DMS 273 (cell line): Measurements from ENCODE around the gene RRBP1.
A peak's percentile ranks its signal among the peaks of the same experiment; 100 is the strongest.

Experiments
- DNase-seq: peaks from one replicate; lab custom pipeline; 2025; ENCODE audit not compliant: unreplicated experiment; lab: John Stamatoyannopoulos, UW

The RRBP1 gene

DNA sequence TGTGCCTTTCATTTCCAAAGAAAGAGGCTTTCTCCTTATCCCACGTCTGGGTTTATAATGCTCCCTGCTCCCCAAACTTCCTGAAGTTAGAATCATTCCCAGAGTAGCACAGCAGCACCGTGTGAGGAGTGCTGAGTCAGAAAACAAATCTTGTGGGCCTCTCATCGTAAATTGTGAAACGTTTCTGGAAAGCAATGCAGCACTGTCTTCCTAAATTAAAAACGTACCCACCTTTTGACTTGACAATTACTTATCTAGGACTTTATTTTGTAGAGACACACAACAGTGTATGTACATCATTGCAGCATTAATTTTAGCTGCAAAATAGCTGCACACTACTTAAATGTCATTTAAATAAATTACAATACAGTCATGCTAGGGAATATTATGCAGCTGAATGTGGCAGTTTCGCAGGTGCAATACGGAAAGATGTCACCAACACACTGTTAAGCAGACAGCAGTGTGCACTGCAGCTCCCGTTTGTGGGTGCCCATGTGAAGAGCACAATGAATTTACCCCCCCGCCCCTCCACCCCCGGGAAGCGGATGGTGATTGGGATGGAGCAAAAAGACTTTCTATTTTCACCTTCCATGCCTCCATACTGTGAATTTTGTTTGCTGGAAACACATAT is 30.8 kb downstream of the RRBP1 start:
- no peak for DNase-seq

GRCh38 chr20:17650301-17651128 is 31.5 kb downstream of the RRBP1 start:
- no peak for DNase-seq

- DNase-seq = peak; percentile 49
These were observed 33.0 kb downstream of the RRBP1 start for GRCh38 chr20:17648791-17649730.

GRCh38 chr20:17648315-17648646 is 33.8 kb downstream of the RRBP1 start:
- no peak for DNase-seq

- DNase-seq = no peak
These were observed 34.4 kb downstream of the RRBP1 start for GRCh38 chr20:17647391-17648314.

DNA sequence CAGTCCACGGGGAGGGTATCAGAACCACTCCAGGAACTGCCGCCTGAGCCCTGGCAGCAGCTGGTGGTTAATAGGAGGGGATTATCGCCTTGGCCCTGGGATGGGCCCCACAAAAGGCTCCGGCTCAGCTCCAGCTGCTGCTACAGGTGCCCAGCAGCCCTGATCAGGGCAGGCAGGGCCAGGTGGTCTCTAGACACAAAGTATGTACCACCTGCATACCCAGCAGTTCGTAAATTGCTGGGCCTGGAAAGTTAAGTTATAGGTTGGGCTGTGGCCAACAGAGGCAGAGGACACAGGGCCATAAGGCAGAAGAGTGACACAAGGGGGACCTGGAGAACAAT is 35.1 kb downstream of the RRBP1 start:
- peak; percentile 87 for DNase-seq

- peak; percentile 54 for DNase-seq
These were observed 35.7 kb downstream of the RRBP1 start for GRCh38 chr20:17646209-17646960.

DNA sequence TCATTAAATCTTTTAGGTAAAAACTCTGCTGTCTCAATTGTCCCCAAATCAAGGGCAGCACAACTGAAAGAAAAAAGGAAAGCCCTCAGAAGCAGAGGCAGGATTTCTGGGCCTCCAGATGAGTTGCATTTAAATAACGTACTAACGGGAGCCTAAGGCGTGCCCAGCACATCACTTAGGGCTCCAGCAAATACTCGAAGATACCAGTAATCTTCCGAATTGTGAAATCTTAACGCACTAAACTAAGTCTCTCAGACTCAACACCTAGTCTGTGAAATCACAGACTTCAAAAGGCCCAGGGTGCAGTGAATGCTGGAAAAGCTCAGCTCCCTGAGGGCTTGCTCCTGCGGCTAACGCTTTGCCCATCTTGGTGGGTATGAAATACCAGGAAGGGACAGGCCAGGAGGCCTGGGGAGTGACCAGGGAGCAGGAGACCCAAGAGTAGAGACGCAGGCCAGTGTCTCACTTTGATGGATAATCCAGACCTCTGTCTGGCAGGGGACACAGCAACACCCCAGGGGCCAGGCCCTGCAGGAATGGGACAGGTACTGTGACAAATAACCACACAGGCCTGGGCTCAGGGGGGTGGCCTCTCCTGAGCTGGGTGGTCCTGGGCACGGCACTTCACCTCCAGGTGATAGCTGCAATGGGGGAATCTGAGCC is 36.4 kb downstream of the RRBP1 start:
- no peak for DNase-seq

DNA sequence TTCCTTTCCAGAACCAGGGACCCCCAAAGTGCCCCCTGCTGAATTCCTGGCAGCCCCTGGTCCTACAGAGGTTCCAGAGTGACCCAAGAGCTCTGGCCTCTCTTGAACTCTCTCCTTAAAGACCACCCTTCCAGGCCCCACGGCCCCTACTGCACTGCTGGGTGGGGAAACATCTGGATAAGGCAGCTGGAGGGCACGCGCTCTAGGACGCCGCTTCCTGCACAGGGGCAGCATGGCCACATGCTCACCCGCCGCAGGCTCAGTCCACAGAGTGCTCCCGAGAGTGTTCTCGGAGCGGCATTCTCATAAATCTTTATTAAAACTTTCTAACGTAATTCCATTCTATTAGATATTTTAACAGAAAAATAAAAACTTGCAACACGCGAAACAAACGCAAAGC is 37.0 kb downstream of the RRBP1 start:
- DNase-seq = no peak

DNA sequence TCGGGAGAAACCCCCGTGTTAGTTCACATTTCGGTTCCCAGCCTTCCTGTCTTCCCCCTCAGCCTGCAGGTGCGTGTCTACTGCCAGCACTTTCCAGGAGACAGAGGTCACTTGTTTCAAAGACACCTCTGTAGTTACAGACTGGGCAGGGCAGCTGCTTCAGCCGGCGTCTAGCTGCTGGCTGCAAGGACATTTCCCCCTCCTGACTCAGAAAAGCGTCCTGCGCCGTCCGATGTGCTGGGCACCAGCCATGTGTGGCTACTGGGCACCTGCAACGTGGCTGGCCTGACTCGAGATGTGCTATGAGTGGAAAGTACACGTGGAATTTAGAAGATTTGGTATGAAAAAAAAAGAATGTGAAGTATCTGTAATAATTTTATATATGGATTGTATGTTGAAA is 37.6 kb downstream of the RRBP1 start:
- no peak for DNase-seq

DNA sequence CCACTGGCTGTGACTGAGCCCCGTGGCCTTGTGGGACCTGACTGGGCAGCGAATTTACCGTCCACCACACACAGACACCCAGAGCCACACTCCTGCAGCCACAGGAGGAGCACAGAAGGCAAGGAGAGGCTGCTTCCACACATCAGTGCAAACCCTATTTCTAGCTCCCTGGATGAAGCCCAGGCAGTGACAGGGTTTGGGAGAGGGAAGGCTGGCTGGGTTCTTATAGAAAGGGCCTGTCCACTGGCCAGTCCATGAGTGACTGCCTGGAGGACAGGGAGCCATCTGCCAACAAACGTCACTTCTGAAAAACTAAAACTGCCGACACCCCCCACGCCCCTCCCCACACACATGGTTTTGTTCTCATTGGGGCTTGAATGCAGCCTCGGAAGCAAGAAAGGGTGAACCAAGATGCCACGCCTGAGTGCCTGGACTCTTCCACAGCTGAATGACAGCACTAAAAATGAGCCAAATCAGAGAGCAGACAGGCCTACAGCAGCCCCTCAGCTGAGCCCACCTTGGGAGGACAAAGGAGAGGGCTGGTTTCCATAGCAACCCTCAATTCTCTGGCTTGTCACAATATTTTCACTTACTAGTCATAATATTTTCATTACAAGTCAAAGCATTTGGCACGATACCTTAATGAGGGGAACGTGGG is 38.4 kb downstream of the RRBP1 start:
- no peak for DNase-seq

- DNase-seq = no peak
These were observed 39.4 kb downstream of the RRBP1 start for GRCh38 chr20:17642404-17643269.

- no peak for DNase-seq
These were observed 40.0 kb downstream of the RRBP1 start for GRCh38 chr20:17641993-17642392.

- DNase-seq = no peak
These were observed 40.5 kb downstream of the RRBP1 start for GRCh38 chr20:17641520-17641964.

GRCh38 chr20:17640875-17641378 is 41.1 kb downstream of the RRBP1 start:
- DNase-seq = no peak

DNA sequence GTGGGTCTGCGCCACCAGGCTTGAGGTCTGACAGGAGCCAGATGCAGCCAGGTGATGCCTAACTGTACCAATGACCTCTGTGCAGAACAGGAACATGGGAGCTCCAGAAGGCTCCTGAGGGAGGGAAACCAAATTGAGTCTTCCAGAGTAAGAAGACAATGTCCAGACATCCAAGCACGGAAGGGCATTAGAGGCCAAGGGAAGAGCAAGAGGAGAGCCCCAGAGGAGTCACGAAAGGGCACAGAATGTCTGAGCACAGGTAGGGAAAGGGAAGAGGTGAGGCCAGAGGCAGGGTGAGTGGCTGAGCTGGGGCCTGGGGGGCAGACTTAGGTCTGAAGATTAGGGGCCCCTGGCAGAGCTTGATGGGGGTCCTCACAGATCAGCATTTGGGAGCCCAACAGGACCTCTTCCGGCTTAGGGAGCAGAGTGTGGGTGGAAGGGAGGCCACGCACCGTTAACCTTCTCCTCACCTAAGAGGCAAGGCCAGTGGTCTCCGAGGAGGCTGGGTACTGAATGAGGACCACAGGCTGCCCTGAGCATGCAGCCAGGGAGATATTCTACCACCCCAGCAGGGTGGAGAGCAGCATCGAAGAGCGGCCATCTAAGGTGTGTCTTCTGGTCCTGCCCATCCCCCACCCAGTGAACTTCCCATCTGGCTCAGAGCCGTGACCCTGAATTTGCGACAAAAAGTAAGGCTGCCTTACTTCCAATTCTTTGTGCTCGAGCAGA is 41.7 kb downstream of the RRBP1 start:
- DNase-seq = no peak

DNA sequence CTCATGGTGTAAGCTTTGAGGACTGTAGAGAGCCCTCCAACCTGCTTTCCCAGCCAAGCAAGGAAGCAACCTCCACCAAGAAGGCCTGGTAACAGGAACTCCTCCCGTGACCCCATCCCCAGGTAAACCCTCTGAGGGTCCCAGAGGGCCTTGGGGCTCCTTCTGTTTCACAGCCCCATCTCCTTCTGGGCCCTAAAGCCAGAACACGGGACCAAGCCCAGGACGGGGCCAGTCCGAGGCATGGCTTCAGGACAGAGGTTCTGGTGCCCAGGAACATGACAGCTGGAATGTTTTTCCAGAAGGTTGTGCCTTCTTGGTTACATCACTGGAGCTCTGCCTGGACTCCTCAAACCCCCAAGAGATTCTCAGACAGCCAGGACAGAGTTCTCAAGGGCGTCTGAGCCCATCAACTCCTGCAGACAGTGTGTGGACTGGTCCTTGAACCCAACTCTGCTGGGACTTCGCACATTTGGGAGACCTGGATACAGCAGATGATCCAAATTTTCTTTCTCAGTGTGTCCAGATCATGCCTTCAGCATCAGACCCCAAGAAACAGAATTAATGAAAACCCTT is 43.1 kb downstream of the RRBP1 start:
- no peak for DNase-seq
